ENCODE results near the gene TMEM205.
A peak's percentile ranks its signal among the peaks of the same experiment; 100 is the strongest.
"Not testable (repeated sequence)": the region's sequence is repeated elsewhere in the genome, so short reads cannot be mapped to it uniquely, and the experiment has no call there.

TMEM205 gene

DNA sequence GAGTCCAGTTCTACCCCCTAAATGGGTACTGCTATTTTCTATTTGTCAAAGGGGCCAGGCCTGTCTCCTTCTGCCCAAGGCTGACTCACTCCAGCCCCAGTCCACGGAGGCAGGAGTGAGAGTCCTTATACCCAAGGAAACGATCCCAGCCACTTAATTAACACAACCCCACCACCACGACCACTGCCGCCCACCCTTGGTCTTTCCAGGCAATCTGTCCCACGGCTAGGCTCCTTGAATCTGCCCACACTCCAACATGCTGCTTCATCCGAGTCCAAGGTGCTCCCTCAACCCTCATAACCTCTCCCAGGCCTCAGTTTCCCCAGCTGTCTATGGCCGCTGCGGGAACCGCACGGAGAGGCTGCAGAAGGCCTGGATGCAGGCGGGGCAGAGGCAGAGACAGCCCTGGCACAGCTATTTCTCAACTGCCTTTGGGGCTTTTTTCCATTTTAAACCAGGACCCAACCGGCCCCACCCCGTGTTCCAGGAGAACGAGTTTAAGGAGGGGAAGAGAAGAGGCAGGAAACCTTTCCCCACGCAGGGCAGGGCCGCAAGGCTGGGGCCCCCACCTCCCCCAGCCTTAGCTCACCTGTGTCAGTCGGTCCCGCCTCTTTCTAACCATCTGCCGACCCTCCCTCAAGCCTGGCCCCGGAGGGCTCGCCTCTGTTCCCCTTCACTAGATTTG lies 7.4 kb downstream of the TMEM205 start:
- no peak for DNase-seq

DNA sequence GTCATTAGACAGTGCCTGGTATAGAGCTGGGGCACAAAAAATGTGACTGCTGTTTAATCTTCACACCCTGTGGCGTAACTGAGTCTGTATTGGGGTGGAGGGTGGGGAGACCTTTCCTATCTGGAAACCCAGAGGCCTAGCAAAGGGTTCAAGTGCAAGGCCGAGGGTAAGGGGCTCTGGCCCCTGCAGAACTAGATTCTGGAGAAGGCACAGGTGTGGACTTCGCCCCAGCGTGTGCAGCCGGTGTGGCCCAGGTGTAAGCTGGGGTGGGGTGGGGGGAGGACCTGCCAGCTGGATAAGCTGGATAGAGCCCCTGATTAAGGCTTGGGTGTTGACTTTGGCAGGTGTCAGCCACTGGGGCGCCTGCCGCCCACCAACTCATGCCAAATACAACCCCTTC lies 7.9 kb downstream of the TMEM205 start:
- no peak for DNase-seq

DNA sequence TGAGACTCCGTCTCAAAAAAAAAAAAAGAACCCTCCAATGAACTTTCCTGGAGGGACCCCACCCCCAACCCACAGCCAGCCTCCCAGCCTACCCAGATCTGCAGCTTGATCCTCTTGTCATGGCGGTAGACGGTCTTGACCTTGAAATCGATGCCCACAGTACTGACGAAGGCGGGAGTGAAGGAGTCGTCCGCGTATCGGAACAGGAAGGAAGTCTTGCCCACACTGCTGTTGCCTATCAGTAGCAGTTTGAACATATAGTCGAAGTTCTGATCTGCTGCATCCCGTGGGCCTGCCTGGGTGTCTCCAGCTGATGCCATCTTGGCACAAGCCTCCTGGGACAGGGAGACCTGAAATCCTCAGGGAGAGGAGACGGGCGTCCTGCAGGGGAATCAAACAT lies 9.0 kb downstream of the TMEM205 start:
- DNase-seq, result no peak

DNA sequence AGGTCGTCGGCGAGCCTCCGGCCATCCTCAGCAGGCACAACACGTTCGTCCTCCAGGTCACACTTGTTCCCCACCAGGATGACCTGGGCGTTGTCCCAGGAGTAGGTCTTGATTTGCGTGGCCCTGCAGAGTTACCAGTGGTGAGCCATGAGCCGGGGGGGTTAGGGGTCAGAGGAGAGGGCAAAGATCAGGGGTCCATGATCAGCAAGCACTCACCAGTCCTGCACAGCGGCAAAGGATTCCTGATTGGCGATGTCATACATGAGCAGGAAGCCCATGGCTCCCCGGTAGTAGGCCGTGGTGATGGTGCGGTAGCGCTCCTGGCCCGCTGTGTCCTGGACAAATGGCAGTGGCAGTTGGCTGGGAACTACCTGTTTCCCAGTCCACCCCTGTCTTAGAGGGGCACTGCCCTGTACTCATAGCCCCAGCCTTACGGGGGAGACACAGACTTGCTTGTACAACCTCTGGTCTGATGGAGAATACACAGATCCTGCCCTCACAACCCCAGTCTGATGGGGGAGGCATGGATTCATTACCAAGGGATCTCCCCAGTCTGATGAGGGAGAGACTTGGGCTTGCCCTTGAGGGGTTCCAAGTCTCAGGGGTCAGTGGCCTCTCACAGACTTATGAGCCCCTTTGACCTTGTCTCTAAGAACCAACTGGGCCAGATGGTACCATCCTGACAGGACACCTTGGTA lies 10.5 kb downstream of the TMEM205 start:
- DNase-seq, result no peak

DNA sequence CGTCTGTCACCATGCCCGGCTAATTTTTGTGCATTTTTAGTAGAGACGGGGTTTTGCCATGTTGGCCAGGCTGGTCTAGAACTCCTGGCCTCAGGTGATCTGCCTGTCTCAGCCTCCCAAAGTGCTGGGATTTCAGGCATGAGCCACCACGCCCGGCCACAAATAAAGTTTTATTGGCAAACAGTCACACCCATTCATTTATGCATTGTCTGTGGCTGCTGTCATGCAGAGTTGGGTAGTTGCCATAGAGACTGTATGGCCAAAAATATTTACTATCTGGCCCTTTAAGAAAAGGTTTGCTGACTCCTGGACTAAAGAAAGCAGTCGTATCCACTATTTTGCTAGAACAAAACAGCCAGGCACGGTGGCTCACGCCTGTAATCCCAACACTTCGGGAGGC lies 12.2 kb downstream of the TMEM205 start:
- not testable (repeated sequence) for DNase-seq

DNA sequence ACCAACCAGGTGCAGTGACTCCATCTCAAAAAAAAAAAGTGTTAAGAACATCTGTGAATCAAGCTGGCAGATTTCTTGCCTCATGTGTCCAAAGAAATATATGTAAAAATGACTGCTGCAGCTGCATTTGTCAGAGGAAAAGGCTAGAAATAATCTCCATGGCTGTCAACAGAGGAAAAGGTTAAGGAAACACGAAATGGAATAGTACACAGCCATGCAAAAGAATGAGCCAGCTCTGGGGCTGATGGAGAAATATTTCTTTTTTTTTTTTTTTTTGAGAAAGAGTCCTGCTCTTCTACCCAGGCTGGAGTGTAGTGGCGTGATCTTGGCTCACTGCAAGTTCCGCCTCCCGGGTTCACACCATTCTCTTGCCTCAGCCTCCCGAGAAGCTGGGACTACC lies 13.2 kb downstream of the TMEM205 start:
- no peak for DNase-seq

DNA sequence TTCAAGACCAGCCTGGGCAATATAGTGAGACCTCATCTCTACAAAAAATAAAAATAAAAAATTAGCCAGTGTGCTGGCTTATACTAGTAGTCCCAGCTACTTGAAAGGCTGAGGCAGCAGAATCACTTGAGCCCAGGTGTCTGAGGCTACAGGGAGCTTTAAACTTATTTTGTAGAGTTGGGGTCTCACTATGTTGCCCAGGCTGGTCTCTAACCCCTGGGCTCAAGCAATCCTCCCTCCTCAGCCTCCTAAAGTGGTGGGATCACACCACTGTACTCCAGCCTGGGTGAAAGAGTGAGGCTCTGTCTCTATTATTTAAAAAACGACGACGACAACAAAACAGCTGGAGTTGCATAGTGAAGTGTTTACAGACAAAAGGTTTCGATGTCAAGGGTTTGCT lies 14.6 kb downstream of the TMEM205 start:
- no peak for DNase-seq

DNA sequence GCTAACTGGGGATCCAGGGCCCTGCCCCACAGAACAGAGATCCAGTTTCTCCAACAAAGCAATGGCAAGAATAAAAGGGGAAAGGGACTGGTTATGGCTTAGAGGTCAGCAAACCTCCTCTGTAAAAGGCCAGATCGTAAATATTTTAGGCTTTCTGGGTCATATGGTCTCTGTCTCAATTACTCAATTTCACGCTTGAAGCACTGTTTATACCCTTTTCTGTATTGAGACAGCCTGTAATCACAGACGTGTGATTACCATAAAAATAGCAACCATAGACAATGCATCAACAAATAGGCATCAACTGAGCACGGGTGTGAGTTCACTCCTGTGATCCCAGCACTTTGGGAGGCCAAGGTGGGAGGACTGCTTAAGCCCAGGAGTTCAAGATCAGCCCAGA lies 15.9 kb downstream of the TMEM205 start:
- no peak for DNase-seq

DNA sequence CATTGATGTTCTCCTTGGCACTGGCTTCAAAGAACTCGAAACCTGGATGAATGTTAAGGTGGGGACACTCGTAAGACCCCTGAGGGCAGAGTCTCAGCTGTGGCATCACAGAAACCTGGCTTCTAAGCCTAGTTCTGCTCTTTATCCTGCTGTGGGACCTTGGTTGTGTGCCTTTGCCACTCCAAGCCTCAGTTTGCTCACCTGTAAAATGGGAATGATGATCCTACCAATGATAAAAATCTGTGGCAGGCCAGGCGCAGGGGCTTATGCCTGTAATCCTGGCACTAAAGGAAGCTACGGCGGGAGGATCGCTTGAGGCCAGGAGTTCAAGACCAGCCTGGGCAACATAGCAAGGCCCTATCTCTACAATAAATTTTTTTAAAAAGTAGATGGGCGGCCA lies 20.5 kb downstream of the TMEM205 start:
- DNase-seq, result no peak

DNA sequence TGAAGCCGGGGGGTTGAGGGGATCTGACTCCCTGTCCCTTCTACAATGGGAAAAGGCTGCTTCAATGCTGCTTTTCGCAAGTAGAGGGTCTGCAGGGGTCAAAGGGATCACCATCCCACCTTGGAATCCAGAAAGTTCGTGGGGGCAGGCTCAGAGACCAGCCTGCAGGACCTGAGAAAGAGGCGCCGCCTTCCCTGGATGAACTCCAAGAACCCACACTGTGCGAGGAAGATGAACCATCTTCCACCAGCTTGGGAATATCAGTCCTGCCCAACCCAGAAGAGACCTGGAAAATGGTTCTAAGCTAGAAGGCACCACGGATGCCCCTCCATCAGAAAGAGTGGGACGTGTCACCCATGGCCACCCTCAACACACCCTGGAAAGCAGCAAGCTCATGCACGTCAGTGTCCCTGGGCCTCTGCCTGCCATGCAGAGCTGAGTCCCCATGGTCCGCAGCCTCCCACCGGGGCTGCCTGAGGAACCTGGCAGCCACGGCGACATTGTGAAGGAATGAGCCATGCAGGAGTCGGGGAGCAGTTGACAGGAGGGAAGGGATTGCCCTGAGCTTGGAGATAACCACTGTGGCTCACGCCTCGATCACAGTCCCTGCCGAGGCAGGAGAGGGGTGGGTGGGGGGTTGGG lies 21.2 kb downstream of the TMEM205 start:
- no peak for DNase-seq

DNA sequence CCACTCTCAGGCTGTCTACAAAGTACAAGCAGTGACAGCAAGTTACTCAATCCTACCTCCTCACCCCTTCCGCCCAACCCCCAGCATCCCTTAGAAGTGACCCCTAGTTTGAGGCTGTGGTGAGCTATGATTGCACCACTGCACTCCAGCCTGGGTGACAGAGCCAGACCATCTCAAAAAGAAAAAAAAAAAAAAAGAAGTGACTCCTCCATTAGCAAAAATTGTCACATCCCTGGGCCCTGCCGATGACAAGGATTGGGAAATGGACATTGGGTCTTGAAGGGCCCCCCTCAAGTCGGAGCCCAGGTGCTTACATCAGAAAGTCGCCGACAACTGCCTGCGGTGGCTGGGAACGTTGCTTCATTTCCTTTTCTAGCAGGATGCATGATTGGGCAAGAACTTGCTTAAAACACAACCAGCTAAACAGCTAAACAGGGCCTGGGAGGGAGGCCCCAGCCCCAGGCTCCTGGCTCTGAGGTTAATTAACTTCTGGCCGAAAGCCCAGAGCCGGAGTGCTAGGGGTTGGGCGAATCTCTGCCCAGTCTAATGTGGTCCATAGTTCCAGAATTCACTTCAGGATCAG lies 21.9 kb downstream of the TMEM205 start:
- DNase-seq, result no peak

DNA sequence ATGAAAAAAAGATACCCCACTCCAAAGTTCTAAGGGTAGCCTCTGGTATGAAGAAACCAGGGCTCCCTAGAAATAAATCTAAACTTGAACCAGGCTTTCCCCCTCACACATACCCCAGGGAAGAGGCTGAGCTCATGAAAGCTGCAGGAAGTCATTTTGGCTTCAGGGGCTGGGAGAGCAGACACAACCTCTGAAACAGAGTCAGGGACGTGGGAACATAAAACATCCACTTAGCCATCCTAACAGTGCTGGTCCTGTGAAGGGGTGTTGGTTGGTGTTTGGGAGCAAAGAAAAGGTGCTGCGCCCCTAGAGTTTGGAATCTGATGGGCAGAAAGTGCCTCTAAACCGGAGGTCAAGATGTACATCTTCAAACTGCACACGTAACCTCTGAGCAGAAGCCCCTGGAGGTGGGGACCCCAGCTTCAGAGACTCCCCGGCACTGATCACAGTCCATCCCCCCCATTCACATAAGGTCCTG lies 22.4 kb downstream of the TMEM205 start:
- DNase-seq, result no peak

DNA sequence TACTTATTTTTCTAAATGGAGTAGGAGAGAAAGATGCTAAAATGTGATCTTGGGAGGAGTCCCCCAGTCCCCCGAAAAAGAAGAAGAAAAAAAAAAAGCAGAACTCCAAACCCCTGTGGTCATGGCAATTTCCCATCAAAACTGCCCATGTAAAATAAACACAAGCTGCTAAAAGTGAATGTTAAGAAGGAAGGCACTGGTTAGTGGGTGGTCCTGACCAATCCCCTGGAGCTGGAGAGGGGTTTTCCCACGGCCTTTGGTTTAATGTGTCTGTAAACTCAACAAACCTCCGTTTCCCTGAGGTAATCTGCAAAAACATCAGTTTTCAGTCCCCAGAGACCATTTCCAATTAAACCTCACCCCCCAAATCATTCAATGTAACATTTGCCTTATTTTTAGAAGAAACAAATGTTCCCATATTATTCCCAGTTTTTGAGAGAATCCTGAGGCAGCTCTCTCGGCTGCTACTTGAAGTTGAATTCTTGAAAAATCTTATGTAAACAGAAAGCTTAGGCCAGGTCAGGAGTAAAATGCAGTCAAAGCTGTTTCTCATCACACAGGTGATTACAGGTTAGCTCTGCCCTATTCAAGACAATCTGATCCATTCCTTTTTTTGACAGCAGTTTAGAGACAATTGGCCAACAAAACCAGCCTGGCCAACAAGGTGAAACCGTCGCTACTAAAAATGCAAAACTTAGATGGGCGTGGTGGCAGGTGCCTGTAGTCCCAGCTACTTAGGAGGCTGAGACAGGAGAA lies 23.6 kb downstream of the TMEM205 start:
- no peak for DNase-seq

DNA sequence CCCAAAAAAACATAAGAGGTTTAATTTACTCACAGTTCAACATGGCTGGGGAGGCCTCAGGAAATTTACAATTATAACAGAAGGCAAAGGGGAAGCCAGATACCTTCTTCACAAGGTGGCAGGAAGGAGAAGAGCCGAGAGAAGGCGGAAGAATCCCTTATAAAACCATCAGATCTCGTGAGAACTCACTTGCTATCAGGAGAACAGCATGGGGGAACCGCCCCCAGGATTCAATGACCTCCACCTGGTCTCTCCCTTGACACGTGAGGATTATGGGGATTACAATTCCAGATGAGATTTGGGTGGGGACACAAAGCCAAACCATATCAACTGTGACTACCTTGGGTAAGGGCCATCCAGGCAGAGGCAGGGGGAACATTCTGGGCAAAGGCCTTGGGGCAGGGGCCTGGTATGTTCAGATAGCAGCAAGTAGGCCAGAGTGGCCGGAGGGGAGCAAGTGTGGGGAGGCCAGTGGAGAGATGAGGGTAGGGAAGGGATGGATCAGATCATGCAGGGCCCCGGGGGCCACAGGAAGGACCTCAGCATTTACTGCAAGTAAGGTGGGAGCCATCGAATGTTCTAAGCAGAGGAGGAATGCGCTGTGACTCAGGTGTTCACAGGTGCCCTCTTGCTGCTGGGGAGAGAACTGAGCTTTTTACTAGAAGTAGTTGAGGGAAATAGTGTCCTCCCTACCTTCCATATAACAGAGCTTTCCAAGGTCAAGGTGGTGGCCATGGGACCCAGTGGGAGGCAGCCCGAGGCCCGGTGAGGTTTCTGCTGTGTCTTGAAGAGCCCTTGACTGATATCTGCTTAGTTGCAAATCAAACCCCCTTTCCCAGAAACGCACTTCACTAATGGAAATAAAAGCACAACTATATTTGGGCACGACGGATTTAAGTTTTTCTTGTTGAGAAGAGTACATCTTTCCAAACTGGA lies 24.6 kb downstream of the TMEM205 start:
- DNase-seq, result peak in 1 of 2 experiments; percentile 10

DNA sequence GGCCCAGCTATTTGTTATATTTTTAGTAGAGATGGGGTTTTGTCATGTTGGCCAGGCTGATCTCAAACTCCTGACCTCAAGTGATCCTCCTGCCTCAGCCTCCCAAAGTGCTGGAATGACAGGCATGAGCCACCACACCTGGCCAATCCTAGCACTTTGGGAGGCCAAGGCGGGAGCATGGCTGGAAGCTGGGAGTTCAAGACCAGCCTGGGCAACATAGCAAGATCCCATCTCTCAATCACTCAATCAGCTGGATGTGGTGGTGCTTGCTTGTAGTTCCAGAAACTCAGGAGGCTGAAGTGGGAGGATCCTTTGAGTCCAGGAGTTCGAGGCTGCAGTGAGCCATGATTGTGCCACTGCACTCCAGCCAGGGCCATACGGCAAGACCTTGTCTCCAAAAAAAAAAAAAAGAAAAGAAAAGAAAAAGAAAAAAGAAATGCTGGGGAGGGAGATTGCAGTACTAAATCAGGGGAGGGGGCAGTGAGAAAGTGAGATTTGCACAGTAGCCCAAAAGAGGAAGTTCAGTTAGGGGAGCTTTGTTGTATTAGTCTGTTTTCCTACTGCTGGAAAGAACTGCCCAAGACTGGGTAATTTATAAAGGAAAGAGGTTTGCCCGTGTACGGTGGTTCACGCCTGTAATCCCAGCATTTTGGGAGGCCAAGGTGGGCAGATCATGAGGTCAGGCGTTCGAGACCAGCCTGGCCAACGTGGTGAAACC lies 25.6 kb downstream of the TMEM205 start:
- DNase-seq, result not testable (repeated sequence)

DNA sequence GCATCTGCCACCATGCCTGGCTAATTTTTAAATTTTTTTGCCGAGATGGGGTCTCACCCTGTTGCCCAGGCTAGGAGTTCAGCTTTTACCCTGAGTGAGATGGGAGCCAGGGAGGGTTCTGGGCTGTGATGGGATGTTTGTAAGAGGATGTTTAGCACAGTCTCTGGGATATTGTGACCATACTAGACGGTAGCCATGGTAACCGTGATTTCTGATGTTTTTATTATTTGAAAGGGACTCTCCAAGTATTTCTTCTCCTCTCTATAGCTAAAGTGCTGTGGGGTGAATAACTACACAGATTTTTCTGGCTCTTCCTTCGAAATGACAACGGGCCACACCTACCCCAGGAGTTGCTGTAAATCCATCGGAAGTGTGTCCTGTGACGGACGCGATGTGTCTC lies 39.7 kb downstream of the TMEM205 start:
- DNase-seq, result no peak

DNA sequence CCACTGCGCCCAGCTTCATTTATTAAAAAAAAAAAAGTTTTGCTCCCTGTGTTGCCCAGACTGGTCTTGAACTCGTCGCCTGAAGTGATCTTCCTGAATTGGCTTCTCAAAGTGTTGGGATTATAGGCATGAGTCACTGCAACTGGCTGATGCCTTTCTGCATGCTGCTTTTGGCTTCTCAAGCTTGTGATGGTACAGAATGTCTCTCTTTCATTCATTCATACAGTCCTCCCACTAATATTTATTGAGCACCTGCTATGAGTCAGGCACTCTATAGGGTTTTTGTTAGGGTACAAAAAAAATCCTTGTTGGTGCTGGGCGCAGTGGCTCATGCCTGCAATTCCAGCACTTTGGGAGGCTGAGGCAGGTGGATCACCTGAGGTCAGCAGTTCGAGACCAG lies 41.1 kb downstream of the TMEM205 start:
- no peak for DNase-seq

DNA sequence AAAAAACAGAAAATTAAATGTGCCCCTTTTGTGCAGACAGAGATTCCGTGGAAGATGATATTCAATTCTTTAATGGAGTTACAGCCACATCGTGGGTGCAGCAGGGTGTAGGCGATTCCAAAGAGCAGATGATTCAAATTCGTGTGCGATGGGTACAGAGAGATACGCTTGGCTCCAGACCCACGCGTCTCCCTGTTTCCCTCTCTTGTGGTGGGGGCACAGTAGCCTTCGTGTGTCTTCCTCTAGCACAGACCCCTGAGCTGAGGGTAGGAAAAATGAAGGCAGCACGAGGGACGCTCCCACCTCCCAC lies 45.3 kb downstream of the TMEM205 start:
- no peak for DNase-seq

DNA sequence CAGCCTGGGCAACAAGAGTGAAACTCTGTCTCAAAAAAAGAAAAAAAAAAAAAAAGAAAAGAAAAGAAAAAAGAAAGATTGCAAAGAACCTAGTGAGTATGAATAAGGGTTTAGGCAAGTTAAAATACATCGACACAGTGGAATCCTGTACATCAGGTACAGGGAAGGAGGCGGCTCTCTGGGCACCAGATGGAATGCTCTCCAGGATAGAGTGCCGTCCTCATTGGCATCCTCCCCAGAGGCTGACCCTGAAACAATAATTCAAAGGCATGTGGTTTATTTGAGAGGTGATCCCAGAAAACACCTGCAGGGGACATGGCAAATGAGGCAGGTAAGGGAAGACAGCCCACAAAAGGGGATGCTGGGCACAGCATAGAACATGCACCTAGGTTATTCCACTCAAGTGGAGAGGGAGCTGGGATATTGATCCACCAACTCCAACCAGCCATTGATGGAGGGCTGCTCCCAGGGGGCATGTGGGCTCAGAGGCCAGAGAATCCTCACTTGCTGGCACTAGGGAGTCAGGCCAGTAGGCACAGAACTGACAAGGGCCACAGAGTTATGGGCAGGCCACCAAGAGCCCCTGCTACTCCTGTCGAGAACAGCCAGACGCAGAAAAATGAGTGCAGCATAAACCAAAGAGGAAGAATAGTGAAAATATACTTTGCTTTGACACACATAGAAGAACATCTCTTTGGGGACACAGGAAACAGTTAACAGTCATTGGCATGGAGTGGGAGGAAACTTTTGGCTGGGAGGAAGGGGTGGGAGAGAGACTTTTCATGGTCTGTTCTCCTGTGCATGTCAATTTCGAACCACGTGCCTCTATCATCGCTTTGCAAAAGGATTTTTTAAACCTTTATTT lies 45.9 kb downstream of the TMEM205 start:
- DNase-seq, result peak in 1 of 2 experiments; percentile 15

DNA sequence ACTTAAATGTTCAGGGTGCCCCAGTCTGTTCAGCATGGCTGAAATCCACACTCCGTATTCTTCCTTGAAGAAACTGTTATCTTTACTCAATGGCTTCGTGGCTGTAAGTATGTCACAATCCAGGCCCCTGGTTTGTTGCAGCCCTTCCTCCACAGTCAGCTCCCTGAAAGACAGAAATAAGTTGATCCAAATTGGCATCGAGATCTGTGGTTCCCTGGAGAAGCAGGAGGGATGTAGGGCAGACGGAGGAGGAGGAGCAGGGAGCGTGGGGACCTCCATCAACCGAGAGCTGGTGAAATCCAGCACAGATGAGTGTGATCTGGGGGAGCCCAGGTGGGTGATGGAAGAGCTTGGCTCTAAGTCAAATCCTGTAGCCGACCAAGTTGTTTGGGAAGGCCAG lies 49.8 kb downstream of the TMEM205 start:
- DNase-seq, result no peak

Measured in NCI-H524 (cell line).